Fibroblast of villous mesenchyme (primary cell): ENCODE data around the gene TUBAL3. TPM values are rescaled to one million over a fixed set of nuclear protein-coding genes. Genes with fewer than 3 reads are reported as not detected.

Experiments
- DNase-seq: peaks from one replicate; pipeline ENCODE4 v3.0.0-alpha.2; 2010; ENCODE audit warnings: low read depth
- H3K4me3 ChIP-seq: 2 replicates; pipeline ENCODE4 v1.5.1; 2011; ENCODE audit warnings: low read depth, mild to moderate bottlenecking, low read length
- total RNA-seq: library from RNA; depleted of rRNA; stranded (reverse); fragments of >200 nt; gene quantifications from 2 replicates; pipeline ENCODE4 v1.2.3, GENCODE V29; 2012
- TF ChIP-seq, protein P1 (sequence below): IDR thresholded peaks from 2 replicates; pipeline ENCODE4 v1.5.1; 2012; ENCODE audit warnings: low read depth, mild to moderate bottlenecking, low read length; ENCODE audit not compliant: insufficient read depth

The TUBAL3 gene
- total RNA-seq, 1 donor, result not detected

DNA sequence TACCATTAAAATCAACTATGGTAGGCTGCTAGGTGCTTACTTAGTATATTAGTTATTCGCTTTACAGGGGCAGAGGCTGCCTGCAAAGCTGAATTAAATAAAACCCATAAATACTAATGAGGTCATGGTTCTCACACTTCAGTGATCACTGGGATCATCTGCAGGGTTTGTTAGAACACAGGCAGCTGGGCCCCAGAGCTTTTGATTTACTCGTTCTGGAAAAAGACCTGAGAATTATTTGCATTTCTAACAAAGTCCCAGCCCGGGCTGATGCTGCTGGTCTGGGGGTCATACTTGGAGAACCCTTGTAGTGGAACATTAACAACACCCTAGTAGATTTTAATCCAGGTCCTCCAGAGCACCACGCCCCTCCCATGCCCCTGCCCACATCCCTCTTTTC is 31.3 kb downstream of the TUBAL3 start:
- H3K4me3 ChIP-seq, result no peak overlapping the region
- no peak for DNase-seq
- TF ChIP-seq, protein P1, sequence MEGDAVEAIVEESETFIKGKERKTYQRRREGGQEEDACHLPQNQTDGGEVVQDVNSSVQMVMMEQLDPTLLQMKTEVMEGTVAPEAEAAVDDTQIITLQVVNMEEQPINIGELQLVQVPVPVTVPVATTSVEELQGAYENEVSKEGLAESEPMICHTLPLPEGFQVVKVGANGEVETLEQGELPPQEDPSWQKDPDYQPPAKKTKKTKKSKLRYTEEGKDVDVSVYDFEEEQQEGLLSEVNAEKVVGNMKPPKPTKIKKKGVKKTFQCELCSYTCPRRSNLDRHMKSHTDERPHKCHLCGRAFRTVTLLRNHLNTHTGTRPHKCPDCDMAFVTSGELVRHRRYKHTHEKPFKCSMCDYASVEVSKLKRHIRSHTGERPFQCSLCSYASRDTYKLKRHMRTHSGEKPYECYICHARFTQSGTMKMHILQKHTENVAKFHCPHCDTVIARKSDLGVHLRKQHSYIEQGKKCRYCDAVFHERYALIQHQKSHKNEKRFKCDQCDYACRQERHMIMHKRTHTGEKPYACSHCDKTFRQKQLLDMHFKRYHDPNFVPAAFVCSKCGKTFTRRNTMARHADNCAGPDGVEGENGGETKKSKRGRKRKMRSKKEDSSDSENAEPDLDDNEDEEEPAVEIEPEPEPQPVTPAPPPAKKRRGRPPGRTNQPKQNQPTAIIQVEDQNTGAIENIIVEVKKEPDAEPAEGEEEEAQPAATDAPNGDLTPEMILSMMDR, result no peak

DNA sequence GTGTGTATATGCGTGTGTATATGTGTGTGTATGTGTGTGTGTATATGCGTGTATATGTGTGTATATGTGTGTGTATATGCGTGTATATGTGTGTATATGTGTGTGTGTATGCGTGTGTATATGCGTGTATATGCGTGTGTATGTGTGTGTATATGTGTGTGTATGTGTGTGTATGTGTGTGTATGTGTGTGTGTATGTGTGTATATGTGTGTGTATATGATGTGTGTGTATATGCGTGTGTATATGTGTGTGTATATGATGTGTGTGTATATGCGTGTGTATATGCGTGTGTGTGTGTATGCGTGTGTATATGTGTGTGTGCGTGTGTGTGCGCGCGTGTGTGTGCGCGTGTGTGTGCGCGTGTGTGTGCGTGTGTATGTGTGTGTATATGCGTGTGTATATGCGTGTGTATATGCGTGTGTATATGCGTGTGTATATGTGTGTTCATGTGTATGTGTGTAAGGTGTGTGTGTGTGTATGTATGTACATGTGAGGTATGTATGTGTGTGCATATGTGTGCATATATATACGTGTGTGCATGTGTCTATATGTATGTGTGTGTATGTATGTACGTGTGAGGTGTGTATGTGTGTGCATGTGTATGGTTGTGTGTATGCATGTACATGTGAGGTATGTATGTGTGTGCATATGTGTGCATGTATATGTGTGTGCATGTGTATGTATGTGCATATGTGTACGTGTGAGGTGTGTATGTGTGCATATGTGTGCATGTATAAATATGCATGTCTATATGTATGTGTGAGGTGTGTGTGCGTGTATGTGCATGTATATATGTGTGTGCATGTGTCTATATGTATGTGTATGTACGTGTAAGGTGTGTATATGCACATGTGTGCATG is 33.9 kb downstream of the TUBAL3 start:
- no peak for DNase-seq
- H3K4me3 ChIP-seq, result no peak overlapping the region
- TF ChIP-seq, protein P1, result no peak

DNA sequence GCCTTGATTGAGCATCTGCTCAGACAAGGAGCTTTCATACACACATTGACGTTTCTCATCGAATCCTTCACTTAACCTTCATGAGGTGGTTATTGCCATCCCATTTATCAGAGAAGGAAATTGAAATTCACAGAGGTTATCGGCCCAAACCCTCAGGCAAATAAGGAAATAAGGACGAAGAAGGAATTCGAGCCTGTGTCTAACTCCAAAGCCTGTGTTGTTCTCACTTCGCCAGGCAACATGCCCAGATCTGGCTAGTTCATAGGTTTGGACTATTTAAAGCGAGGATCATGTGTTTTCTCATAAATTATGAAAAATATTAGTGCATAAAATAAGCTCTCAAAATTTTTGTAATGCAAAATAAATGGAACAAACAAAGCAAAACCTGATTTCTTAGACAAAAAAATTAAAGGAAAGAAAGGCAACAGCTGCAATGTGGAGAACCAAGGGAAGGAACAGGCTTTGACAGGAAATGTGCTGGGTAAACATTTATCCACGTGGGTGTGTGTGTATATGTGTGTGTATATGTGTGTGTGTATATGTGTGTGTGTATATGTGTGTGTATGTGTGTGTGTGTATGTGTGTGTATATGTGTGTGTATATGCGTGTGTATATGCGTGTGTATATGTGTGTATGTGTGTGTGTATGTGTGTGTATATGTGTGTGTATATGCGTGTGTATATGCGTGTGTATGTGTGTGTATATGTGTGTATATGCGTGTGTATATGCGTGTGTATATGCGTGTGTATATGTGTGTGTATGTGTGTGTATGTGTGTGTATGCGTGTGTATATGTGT is 35.1 kb downstream of the TUBAL3 start:
- DNase-seq, result no peak
- no peak overlapping the region for H3K4me3 ChIP-seq
- TF ChIP-seq, protein P1, result no peak

DNA sequence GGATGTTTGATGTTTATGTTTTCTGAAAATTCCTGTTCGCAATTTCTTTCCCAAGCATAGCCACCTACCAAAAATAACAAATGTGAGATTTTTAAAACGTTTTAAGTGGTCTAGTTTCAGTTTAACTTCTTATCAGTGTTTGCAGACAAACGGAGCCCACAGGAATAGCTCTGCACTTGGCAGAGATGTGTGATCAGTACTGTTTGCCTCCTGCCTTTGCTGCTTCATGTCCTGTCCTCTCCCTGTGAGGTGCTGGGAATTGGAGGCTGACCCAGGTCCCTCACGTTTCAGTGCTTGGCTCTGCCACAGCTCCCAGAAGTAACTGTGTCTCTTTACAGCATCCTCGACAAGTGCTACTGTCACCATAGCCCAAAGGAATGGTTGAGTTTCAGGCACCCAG is 38.7 kb downstream of the TUBAL3 start:
- no peak overlapping the region for H3K4me3 ChIP-seq
- no peak for DNase-seq
- TF ChIP-seq, protein P1, result no peak

DNA sequence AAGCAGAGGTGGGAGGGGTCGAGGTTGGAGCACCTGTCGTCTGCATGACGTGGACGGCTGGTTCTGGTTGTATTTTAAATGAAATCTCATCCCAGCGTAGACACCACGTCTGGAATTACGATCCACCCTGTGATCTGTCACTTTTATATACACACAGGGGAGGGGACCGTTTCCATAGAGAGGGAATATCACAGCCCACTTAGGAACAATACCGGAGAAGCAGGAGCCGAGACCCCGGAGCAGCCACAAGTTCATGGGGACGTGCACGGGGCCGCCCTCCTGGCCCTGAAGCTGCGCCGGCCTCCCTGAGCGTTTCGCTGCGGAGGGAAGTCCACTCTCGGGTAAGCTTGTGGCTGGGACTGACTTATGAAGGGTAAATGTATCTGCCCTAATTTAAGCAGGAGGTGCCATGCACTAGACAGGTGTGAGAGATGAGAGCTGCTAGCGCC is 39.7 kb downstream of the TUBAL3 start, which contains the start of gene UCN3:
UCN3 (plus strand) TSS at position 77 of the 449 bp plus-strand sequence. CDS start 8,755 bp downstream, outside the sequence.
- no peak within 1 kb of the TSS for H3K4me3 ChIP-seq
- no peak for DNase-seq
- TF ChIP-seq, protein P1, result no peak

DNA sequence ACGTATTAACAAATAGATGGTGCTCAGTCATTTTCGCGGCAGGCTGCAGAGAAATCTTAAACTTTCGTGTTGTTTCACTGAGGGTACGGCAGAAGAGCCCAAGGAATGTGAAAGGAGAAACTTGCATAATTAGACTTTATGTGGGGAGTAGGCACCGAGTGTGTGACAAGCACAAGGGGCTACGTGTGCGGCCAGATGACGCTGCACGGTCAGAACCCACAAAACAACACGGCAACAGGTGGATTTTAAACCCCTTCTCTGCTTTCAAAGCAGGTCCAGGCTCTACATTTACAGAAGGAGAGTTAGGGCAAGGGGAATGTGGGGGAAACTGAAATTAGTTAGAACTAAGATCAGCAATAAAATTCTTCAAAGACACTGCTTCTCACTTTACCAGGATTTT is 40.3 kb downstream of the TUBAL3 start:
- DNase-seq, result no peak
- TF ChIP-seq, protein P1, result no peak
- no peak overlapping the region for H3K4me3 ChIP-seq
